GM18870 (cell line): ENCODE data around the gene SUSD2.
"Not testable (repeated sequence)": the region's sequence is repeated elsewhere in the genome, so short reads cannot be mapped to it uniquely, and the experiment has no call there.

Source experiments
- ATAC-seq: cut with Tn5 transposase; IDR thresholded peaks from one replicate; pipeline ENCODE4 v1.9.1; 2021; ENCODE audit warnings: moderate library complexity; ENCODE audit not compliant: unreplicated experiment

The SUSD2 gene

GRCh38 chr22:24176040-24176439, 5.2 kb upstream of the SUSD2 start:
- ATAC-seq: no peak

- no peak for ATAC-seq
Observed at GRCh38 chr22:24176630-24177029, 4.7 kb upstream of the SUSD2 start.

GRCh38 chr22:24177045-24177444, 4.2 kb upstream of the SUSD2 start:
- no peak for ATAC-seq

- no peak for ATAC-seq
Observed at GRCh38 chr22:24177456-24177855, 3.8 kb upstream of the SUSD2 start.

GRCh38 chr22:24178021-24178431, 3.3 kb upstream of the SUSD2 start:
- no peak for ATAC-seq

GRCh38 chr22:24178502-24179440, 2.5 kb upstream of the SUSD2 start:
- no peak for ATAC-seq

GRCh38 chr22:24179478-24180210, 1.6 kb upstream of the SUSD2 start:
- no peak for ATAC-seq

GRCh38 chr22:24180316-24181087, 785 bp upstream of the SUSD2 start:
- ATAC-seq: no peak

GRCh38 chr22:24181996-24182899, 961 bp downstream of the SUSD2 start:
- no peak for ATAC-seq

GRCh38 chr22:24182900-24183246, 1.6 kb downstream of the SUSD2 start:
- not testable (repeated sequence) for ATAC-seq

GRCh38 chr22:24183321-24184031, 2.2 kb downstream of the SUSD2 start:
- no peak for ATAC-seq

GRCh38 chr22:24184057-24184798, 2.9 kb downstream of the SUSD2 start:
- ATAC-seq: no peak

- no peak for ATAC-seq
Observed at GRCh38 chr22:24185001-24185500, 3.8 kb downstream of the SUSD2 start.

- no peak for ATAC-seq
Observed at GRCh38 chr22:24185501-24186351, 4.4 kb downstream of the SUSD2 start.

- ATAC-seq: no peak
Observed at GRCh38 chr22:24186352-24186740, 5.1 kb downstream of the SUSD2 start.

- ATAC-seq: no peak
Observed at GRCh38 chr22:24186892-24187670, 5.8 kb downstream of the SUSD2 start.
